VCaP (cell line): ENCODE measurements around the gene EDEM1.

ENCODE experiments used
- H3K27ac ChIP-seq: fragments of 450-650 bp; 2 replicates; pipeline ENCODE4 v1.5.1; 2017
- CTCF ChIP-seq: fragments of 450-650 bp; conservative IDR thresholded peaks from 2 replicates; pipeline ENCODE4 v1.5.1; 2017; ENCODE audit warnings: mild to moderate bottlenecking, moderate library complexity

Gene EDEM1

GRCh38 chr3:5252131-5252530 is 64.6 kb downstream of the EDEM1 start:
- TF ChIP-seq CTCF = no peak
- H3K27ac ChIP-seq = peak overlapping the region; percentile 85

- peak overlapping the region; percentile 49; the same call in 1 of the 2 replicates for H3K27ac ChIP-seq
- no peak for TF ChIP-seq CTCF
Observed at GRCh38 chr3:5254281-5255048, 67.0 kb downstream of the EDEM1 start.

GRCh38 chr3:5255404-5256344 is 68.2 kb downstream of the EDEM1 start:
- TF ChIP-seq CTCF = no peak
- peak overlapping the region; percentile 49; the same call in 1 of the 2 replicates for H3K27ac ChIP-seq

- no peak overlapping the region for H3K27ac ChIP-seq
- TF ChIP-seq CTCF = no peak
Observed at GRCh38 chr3:5258526-5258925, 71.0 kb downstream of the EDEM1 start.

- TF ChIP-seq CTCF = no peak
- H3K27ac ChIP-seq = no peak overlapping the region
Observed at GRCh38 chr3:5260992-5261501, 73.5 kb downstream of the EDEM1 start.

- H3K27ac ChIP-seq = no peak overlapping the region
- no peak for TF ChIP-seq CTCF
Observed at GRCh38 chr3:5262507-5262906, 75.0 kb downstream of the EDEM1 start.

- no peak for TF ChIP-seq CTCF
Observed at GRCh38 chr3:5264093-5264600, 76.6 kb downstream of the EDEM1 start.

More at GRCh38 chr3:5264093-5264600, 76.6 kb downstream of the EDEM1 start:
- H3K27ac ChIP-seq = peak overlapping the region; percentile 84
